HFF-Myc (cell line): ENCODE measurements around the gene NAV2.

ENCODE experiments used
- DNase-seq: peaks from one replicate; pipeline ENCODE4 v3.0.0-alpha.2; 2011; ENCODE audit warnings: low read depth; ENCODE audit errors: extremely low read depth
- H3K4me3 ChIP-seq: replicated peaks from 2 replicates; pipeline ENCODE4 v1.5.1; 2011; ENCODE audit warnings: low read depth, mild to moderate bottlenecking, control low read depth, low read length
- CTCF ChIP-seq: IDR thresholded peaks from 2 replicates; pipeline ENCODE4 v1.5.1; 2012; ENCODE audit warnings: mild to moderate bottlenecking, low read depth, low read length, control low read depth; ENCODE audit errors: missing control alignments

NAV2 gene

GRCh38 chr11:19672586-19673206 is 39.9 kb upstream of the NAV2 start:
- no peak for TF ChIP-seq CTCF
- DNase-seq, result no peak
- no peak overlapping the region for H3K4me3 ChIP-seq

- DNase-seq, result no peak
- no peak overlapping the region for H3K4me3 ChIP-seq
- TF ChIP-seq CTCF, result no peak
Measured at GRCh38 chr11:19673924-19674729, 38.5 kb upstream of the NAV2 start.

- no peak for DNase-seq
- no peak overlapping the region for H3K4me3 ChIP-seq
- no peak for TF ChIP-seq CTCF
Measured at GRCh38 chr11:19674836-19675235, 37.8 kb upstream of the NAV2 start.

GRCh38 chr11:19675397-19675796 is 37.2 kb upstream of the NAV2 start:
- TF ChIP-seq CTCF, result no peak
- DNase-seq, result no peak
- no peak overlapping the region for H3K4me3 ChIP-seq

- no peak for DNase-seq
- TF ChIP-seq CTCF, result no peak
- H3K4me3 ChIP-seq, result no peak overlapping the region
Measured at GRCh38 chr11:19676475-19677380, 35.9 kb upstream of the NAV2 start.

- no peak for DNase-seq
- no peak for TF ChIP-seq CTCF
- H3K4me3 ChIP-seq, result no peak overlapping the region
Measured at GRCh38 chr11:19677381-19678080, 35.1 kb upstream of the NAV2 start.
